Left forelimb (tissue), 1 donor: Measurements from ENCODE around the gene PODNL1.
"Not testable (repeated sequence)": the region's sequence is repeated elsewhere in the genome, so short reads cannot be mapped to it uniquely, and the experiment has no call there.

Experiments used
- DNase-seq: peaks from one replicate; pipeline ENCODE4 v3.0.0-alpha.2; 2018; ENCODE audit warnings: low spot score

PODNL1 gene

GRCh38 chr19:13973479-13973878 lies 35.3 kb upstream of the PODNL1 start:
- not testable (repeated sequence) for DNase-seq

GRCh38 chr19:13972368-13973155 lies 34.3 kb upstream of the PODNL1 start:
- no peak for DNase-seq

DNA sequence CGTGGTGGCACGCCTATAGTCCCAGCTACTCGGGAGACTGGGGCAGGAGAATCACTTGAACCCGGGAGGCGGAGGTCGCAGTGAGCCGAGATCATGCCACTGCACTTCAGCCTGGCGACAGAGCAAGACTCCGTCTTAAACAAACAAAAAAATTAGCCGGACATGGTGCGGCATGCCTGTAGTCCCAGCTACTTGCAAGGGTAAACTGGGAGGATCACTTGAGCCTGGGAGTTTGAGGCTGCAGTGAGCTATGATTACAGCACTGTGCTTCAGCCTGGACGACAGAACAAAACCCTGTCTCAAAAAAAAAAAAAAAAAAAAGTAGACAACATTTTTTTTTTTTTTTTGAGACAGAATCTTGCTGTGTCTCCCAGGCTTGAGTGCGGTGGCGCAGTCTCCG lies 33.7 kb upstream of the PODNL1 start:
- DNase-seq, result not testable (repeated sequence)

DNA sequence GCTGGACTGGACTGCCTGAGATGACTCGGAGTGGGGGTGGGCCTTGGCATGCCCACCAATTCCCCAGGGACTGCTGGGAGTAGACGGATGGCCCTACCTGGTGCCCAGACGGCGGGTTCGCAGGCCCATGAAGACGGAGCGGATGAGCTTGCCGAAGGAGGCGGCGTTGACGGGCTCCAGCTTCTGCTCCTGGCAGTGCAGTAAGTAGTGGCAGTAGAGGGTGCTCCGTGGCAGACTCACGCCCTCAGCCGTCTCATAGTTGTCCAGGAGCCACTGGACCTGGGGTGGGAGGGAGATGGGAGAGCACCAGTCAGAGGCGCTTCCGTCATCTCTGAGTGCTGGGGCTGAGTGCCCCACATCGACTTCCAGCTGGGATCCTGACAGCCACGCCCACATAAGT lies 31.7 kb upstream of the PODNL1 start:
- no peak for DNase-seq

DNA sequence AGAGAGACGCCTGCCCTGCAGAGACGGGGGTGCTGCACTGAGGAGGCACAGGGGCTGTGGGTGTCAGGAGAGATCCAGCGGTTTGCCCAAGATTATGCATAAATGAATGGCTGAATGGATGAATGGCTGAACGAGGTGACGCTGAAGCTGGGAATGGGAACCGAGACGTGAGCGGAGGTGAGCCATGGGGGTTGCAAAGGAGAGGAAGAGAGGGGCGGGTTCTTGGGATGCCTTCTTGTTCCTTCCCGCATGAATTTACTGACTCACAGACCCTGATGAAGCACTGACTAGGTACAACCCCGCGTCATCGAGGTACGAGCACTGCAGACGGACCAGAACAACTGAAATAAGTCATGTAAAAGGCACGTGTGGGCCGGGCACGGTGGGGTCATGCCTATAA lies 30.8 kb upstream of the PODNL1 start:
- DNase-seq, result no peak

GRCh38 chr19:13968383-13968935 lies 30.2 kb upstream of the PODNL1 start:
- no peak for DNase-seq

DNA sequence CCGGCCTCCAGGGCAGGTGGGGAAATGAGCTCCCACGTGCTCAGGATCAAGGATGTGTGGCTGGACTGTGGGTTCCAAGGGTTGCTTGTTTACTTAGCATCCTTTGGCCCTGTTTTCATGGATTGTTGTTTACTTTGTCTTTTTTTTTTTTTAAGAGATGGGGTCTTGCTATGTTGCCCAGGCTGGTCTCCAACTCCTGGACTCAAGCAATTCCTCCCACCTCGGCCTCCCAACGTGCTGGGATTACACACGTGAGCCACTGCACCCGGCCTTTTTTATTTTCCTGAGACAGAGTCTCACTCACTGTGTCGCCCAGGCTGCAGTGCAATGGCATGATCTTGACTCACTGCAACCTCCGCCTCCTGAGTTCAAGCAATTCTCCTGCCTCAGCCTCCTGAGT lies 29.0 kb upstream of the PODNL1 start:
- DNase-seq, result not testable (repeated sequence)

GRCh38 chr19:13966684-13967128 lies 28.5 kb upstream of the PODNL1 start:
- no peak for DNase-seq

DNA sequence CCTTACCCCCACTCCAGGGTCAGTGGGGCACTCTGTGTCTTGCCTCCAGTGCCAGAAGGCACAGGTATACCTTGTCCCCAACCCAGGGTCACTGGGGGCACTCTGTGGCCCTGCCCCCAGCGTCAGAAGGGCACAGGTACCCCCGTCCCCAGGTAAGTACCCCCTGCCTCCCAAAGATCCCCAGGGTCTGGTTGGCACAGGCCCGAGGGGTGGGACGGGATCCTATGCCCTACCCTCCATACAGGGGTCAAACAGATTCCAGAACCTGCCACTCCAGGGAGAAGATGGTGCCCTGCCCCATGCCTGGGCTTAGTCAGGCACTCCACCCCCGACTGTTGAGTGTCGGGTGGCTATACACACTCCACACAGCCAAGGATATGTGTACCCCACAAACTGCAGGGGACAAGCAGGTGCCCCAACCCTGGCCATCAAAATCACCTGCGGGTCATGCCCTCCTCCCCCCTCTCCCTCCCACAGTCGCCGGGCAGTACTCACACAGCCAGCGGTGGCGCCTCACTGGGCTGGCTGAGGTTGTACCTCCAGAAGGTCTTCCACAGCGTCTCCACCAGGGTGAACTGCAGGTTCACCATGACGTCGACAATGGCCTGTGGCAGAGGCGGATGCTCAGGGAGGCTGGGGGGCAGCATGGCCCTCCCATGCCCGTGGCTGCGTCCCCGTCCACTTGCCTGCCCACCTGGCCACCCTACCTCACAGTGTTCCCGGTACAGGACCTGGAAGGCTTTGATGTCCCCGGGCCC lies 27.9 kb upstream of the PODNL1 start:
- no peak for DNase-seq

DNA sequence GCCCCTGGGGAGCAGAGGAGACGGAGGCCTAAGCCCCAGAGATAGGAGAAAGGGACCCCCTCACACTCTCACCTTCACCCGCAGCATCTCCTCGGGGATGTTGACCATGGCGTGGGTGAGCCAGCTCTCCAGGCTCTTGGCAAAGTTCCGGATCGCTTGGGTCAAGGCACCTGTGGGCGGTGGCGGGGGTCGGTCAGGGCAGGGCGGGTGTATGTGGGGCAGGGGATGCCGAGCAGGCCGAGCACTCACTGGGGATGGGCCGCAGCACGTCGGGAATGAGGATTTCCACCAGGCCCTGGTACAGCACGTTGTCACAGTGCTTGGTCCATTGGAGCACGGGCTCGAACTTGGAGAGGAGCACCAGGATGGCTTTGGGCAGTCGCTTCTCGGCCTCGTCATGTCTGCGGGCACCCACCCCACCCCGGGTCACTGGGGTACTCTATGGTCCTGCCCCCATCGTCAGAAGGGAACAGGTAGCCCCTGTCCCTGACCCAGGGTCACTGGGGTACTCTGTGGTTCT lies 27.2 kb upstream of the PODNL1 start:
- no peak for DNase-seq

- no peak for DNase-seq
Measured at GRCh38 chr19:13964776-13965175, 26.6 kb upstream of the PODNL1 start.

GRCh38 chr19:13963603-13964105 lies 25.4 kb upstream of the PODNL1 start:
- DNase-seq, result no peak

GRCh38 chr19:13962699-13963602 lies 24.7 kb upstream of the PODNL1 start:
- no peak for DNase-seq

- DNase-seq, result no peak
Measured at GRCh38 chr19:13961826-13962698, 23.8 kb upstream of the PODNL1 start.

DNA sequence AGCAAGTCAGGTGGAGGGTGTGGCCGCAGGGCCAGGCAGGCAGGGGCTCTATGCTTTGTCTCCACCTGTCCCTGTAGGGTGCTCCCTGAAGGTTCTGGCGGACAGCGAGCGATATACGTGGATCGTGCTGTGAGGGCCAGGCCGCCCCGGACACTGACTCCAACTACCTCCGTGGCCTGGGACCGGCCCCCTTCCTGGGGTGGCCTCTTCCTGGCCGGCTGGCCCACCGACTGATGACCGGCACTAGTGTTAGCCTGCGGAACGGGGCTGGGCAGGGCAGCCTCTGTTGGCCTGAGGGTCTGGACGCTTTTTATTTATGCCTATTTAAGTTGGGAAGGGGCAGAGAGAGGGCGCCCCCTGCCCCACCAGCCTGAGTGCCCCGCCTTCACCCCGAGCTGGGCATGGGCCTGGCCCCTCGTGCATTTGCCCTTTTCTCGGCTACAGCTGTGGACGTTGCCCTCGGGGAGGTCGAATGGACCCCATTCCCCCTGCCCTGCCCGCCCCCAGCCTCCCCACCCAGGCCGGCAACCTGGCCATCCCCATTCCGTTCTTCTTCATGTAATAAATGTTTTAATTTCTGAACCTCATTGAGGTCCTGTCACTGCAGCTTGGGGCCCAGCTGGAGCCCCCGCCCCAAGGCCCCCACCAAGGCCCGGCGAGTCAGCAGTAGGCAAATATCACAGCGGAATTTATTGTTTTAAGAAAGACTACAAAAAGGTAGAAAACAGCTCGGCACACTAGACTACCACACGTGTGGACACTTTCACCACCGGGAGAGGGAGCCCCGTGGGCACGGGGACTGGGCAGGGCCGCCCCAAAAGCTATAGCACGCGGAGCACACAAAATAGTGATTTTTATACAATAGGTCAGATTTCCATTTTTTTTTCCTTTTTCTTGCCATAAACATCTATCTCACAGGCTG lies 22.9 kb upstream of the PODNL1 start:
- DNase-seq, result no peak

DNA sequence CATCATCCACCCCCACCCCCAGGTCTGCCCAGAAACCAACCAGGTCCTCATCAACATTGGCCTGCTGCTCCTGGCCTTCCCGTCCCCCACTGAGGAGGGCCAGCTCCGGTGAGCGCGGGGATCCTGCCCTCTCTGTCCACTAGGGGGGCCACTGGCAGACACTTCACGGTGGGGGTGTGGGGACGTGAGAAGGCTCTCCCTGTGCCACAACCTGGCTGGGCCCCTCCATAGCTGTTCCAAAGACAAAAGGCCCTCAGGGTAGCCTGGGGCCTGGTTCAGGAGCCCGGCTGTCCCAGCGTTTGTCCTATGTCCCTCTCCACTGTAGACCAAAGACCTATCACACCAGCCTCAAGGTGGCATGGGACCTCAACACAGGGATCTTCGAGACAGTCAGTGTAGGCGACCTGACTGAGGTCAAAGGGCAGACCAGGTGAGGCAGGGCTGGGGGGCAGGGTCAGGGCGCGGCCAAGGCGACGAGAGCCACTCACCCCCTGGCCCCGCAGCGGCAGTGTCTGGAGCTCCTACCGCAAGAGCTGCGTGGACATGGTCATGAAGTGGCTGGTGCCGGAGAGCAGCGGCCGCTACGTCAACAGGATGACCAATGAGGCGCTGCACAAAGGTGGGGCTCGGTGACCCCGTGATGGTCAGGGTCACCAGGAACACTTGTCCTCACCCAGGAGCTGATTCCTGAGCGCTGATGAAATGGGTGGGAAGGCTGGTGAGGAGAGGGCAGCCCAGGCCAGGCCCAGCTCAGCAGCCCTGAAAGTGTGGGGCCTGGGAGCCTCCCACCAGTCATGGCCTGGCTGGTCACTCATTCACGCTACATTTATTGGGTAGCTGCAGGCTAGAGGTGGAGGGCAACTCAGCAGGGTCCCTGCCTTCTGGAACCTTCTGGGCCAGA lies 22.0 kb upstream of the PODNL1 start:
- no peak for DNase-seq

DNA sequence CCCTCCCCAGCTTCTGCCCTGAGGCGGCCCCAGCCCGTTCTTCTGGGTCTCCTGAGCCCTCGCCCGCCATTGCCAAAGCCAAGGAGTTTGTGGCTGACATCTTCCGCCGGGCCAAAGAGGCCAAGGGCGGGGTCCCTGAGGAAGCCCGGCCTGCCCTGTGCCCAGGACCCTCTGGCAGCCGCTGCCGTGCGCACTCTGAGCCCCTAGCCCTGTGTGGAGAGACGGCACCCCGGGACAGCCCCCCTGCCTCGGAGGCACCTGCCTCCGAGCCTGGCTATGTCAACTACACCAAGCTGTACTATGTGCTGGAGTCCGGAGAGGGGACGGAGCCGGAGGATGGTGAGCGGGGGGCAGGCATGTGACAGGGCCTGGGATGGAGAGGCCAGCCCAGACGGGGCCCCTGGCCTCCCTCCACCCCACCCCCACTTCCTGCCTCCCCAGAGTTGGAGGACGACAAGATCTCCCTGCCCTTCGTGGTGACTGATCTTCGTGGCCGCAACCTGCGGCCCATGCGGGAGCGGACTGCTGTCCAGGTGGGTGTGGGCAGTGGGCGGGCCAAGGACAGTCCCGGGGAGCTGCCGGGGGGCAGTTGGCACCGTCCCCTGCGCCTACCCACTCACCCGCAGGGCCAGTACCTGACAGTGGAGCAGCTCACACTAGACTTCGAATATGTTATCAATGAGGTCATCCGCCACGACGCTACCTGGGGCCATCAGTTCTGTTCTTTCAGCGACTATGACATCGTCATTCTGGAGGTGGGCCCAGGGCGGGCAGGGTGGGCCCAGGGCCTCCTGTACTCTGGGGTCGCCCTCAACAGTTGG lies 21.1 kb upstream of the PODNL1 start:
- no peak for DNase-seq
